Measurements from ENCODE around the gene CDC42BPG. TPM values are rescaled to one million over a fixed set of nuclear protein-coding genes. Genes with fewer than 3 reads are reported as not detected.

CDC42BPG gene
- total and polyA plus RNA-seq, 10 of the 15 experiments (the other 5 are each of a cell fraction or from before 2014, with no cell fraction given) = 0.02 to 1.3 (median 0.09) TPM; not detected in 1

- TF ChIP-seq SRF (IDR thresholded peaks at IDR 0.05; ENCODE audit: low read depth in 2 of 2, low read length in 2 of 2) (0 out of 4 replicates have a peak, but pooled peaks of 1 of the 2 experiments have one; percentile 43), KDM1A (IDR thresholded peaks at IDR 0.05; ENCODE audit: borderline replicate concordance) (no peak), SIN3A (IDR thresholded peaks at IDR 0.05; ENCODE audit: low read depth, low read length) (peak; percentile 39), CBX5 (IDR thresholded peaks at IDR 0.05; ENCODE audit: low read depth) (no peak), REST (IDR thresholded peaks at IDR 0.05; ENCODE audit: low read depth, low read length) (0 out of 2 replicates have a peak, but pooled peaks have one; percentile 27), ZBTB33 (IDR thresholded peaks at IDR 0.05) (peak; percentile 71; the same call in 1 of the 2 replicates), CHD2 (IDR thresholded peaks at IDR 0.05; ENCODE audit: borderline replicate concordance, low read depth, low read length) (peak; percentile 76), ZNF687 (IDR thresholded peaks at IDR 0.05) (peak; percentile 98), SREBF2 (IDR thresholded peaks at IDR 0.05; ENCODE audit: low read length) (no peak), ATF2 (IDR thresholded peaks at IDR 0.05; ENCODE audit: low read length) (no peak), BRCA1 (IDR thresholded peaks at IDR 0.05; ENCODE audit: low read depth, low read length) (no peak), ESRRA (IDR thresholded peaks at IDR 0.05; ENCODE audit: low read length) (no peak), POU2F2 (IDR thresholded peaks at IDR 0.05; ENCODE audit: borderline replicate concordance, low read depth, low read length) (peak; percentile 83), CEBPZ (IDR thresholded peaks at IDR 0.05; ENCODE audit: low read depth, low read length) (no peak)
Measured at GRCh38 chr11:64859542-64860414, 15.3 kb upstream of the CDC42BPG start (continued).
